ENCODE results near the gene FGF7.
"Not testable (repeated sequence)": the region's sequence is repeated elsewhere in the genome, so short reads cannot be mapped to it uniquely, and the experiment has no call there.

- not testable (repeated sequence) for TF ChIP-seq POLR2AphosphoS5, POLR2A, TAF1, SPI1 (IDR thresholded peaks at IDR 0.05; ENCODE audit: low read depth, low read length)
Observed at GRCh38 chr15:49478982-49479381, 55.9 kb downstream of the FGF7 start.

Data from GM12891 (cell line).